Left ventricle myocardium inferior (tissue), 1 donor: ENCODE data around the gene CEP89. TPM values are rescaled to one million over a fixed set of nuclear protein-coding genes. Genes with fewer than 3 reads are reported as not detected.

Experiments used
- DNase-seq: peaks from one replicate; pipeline ENCODE4 v3.0.0-alpha.2; 2020
- H3K27ac ChIP-seq: fragments of 200-600 bp; replicated peaks from 2 replicates; pipeline ENCODE4 v1.8.0; 2021
- H3K27me3 ChIP-seq: fragments of 200-600 bp; 2 replicates; pipeline ENCODE4 v1.8.0; 2021; ENCODE audit warnings: low read depth
- H3K36me3 ChIP-seq: fragments of 200-600 bp; 2 replicates; pipeline ENCODE4 v1.8.0; 2021
- H3K4me1 ChIP-seq: fragments of 200-600 bp; 2 replicates; pipeline ENCODE4 v1.8.0; 2021
- H3K4me3 ChIP-seq: fragments of 200-600 bp; 2 replicates; pipeline ENCODE4 v1.8.0; 2021; ENCODE audit warnings: mild to moderate bottlenecking, moderate library complexity
- H3K9me3 ChIP-seq: fragments of 200-600 bp; replicated peaks from 2 replicates; pipeline ENCODE4 v1.8.0; 2021
- CTCF ChIP-seq: fragments of 200-600 bp; IDR thresholded peaks from 2 replicates; pipeline ENCODE4 v1.8.0; 2021; ENCODE audit warnings: antibody characterized with exemption, mild to moderate bottlenecking, borderline replicate concordance
- intact Hi-C: fragments of 100-400 bp; cut with micrococcal nuclease; formaldehyde crosslinking; loops from one replicate; pipeline ENCODE4 v1.11.0; 2022
- total RNA-seq: library from RNA; stranded (reverse); fragmentation: NEBNext Ultra II Directional; extraction: Animal tissue kit (Norgen Biotek cat#: 25700); gene quantifications from one replicate; pipeline ENCODE4 v1.2.1, GENCODE V29; 2021
- donor health status: DM: no; HTN: yes; CAD: no; lungs with severe emphysema.

The CEP89 gene
- total RNA-seq, 1 donor from 2014 or later: 9.1 TPM

- TF ChIP-seq CTCF: no peak
- Histone ChIP-seq H3K27me3 (no peaks in the 10 kb centered on the region), H3K36me3 (no peaks in the 10 kb centered on the region), H3K4me1 (no peaks in the 10 kb centered on the region), H3K9me3 (no peaks in the 10 kb centered on the region), H3K27ac (no peak overlapping the region), H3K4me3 (no peak overlapping the region)
- DNase-seq: no peak
- intact Hi-C loops: no loop called here
These were observed 105.0 kb downstream of the CEP89 start for GRCh38 chr19:32866564-32867265.

DNA sequence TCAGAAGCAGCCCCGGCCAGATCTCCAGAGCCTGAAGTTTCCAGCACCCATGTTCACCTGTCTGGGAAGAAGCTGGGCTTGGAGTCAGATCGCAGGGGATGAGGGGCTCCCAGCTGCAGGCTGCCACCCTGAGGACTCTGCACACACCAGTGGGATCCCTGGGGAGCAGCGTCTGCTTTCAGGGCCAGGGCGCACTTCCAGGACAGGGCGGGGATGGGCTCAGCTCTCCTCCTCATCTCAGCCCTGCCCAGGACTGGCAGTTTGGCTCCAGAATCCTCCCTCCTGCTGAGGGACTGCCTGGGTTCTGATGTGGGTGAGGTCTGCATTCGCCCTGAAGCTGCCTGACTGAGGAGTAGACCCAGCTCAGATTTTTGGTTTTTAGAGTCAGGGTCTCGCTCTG is 105.7 kb downstream of the CEP89 start:
- intact Hi-C loops: no loop called here
- DNase-seq: no peak
- Histone ChIP-seq H3K36me3 (no peaks in the 10 kb centered on the region), H3K4me1 (no peaks in the 10 kb centered on the region), H3K4me3 (no peak overlapping the region), H3K9me3 (no peaks in the 10 kb centered on the region), H3K27me3 (no peaks in the 10 kb centered on the region), H3K27ac (no peak overlapping the region)
- no peak for TF ChIP-seq CTCF

DNA sequence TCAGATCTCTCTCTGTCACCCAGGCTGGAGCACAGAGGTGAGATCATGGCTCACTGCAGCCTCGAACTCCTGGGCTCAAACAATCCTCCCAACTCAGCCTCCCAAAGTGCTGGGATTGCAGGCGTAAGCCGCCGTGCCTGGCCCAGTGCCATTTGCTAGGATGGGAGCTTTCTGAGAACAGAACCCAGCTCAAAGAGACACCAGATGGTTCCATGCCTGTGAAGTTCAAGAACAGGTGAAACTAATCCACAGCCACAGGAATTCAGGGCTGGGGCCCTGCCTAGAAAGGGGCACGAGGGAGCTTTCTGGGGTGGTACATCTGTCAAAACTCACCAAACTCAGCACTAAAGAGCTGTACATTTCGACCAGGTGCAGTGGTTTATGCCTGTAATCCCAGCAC is 106.4 kb downstream of the CEP89 start:
- intact Hi-C loops: no loop called here
- Histone ChIP-seq H3K9me3 (no peaks in the 10 kb centered on the region), H3K27ac (no peak overlapping the region), H3K4me3 (no peak overlapping the region), H3K4me1 (no peaks in the 10 kb centered on the region), H3K36me3 (no peaks in the 10 kb centered on the region), H3K27me3 (no peaks in the 10 kb centered on the region)
- TF ChIP-seq CTCF: no peak
- no peak for DNase-seq

- Histone ChIP-seq H3K4me3 (no peak overlapping the region), H3K27ac (no peak overlapping the region), H3K4me1 (no peaks in the 10 kb centered on the region), H3K9me3 (no peaks in the 10 kb centered on the region), H3K36me3 (no peaks in the 10 kb centered on the region), H3K27me3 (no peaks in the 10 kb centered on the region)
- no peak for TF ChIP-seq CTCF
- intact Hi-C loops: no loop called here
- DNase-seq: no peak
These were observed 107.3 kb downstream of the CEP89 start for GRCh38 chr19:32864318-32865007.

GRCh38 chr19:32863841-32864240 is 107.9 kb downstream of the CEP89 start:
- Histone ChIP-seq H3K4me1 (no peaks in the 10 kb centered on the region), H3K4me3 (no peak overlapping the region), H3K27me3 (no peaks in the 10 kb centered on the region), H3K9me3 (no peaks in the 10 kb centered on the region), H3K27ac (no peak overlapping the region), H3K36me3 (no peaks in the 10 kb centered on the region)
- DNase-seq: no peak
- intact Hi-C loops: no loop called here
- no peak for TF ChIP-seq CTCF
